GM10266 (cell line): ENCODE results near the gene ART1.

ENCODE experiments used
- DNase-seq: peaks from one replicate; pipeline ENCODE4 v3.0.0; 2012; ENCODE audit errors: extremely low spot score
- CTCF ChIP-seq: IDR thresholded peaks from 2 replicates; pipeline ENCODE4 v1.5.1; 2012; ENCODE audit warnings: mild to moderate bottlenecking, low read depth; ENCODE audit not compliant: control insufficient read depth, insufficient read depth; ENCODE audit errors: missing control alignments

Gene ART1

GRCh38 chr11:3622521-3622920 lies 22.4 kb upstream of the ART1 start:
- TF ChIP-seq CTCF: no peak
- DNase-seq: no peak

GRCh38 chr11:3623121-3623520 lies 21.8 kb upstream of the ART1 start:
- no peak for TF ChIP-seq CTCF
- DNase-seq: no peak

GRCh38 chr11:3623767-3624458 lies 21.0 kb upstream of the ART1 start:
- DNase-seq: no peak
- TF ChIP-seq CTCF: no peak

GRCh38 chr11:3626250-3626960 lies 18.5 kb upstream of the ART1 start:
- no peak for TF ChIP-seq CTCF
- DNase-seq: no peak

DNA sequence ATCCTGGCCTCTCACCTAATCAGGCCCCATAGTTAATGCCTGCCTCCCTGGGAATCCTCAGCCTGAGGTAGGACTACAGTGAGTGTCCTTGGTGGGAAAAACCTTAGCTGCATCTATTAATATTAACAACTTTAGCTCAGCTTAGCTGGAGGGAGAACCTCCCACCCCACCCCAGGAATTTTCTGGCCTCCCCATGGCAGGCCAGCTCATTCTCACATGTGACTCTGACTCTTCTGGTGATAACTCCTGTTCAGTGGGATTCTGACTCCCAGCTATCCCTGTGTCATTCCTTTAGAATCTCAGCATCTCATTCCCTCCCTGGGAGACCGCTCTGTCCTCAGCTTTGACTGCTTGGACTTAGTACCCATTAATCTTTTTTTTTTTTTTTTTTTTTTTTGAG lies 17.6 kb upstream of the ART1 start:
- no peak for DNase-seq

DNA sequence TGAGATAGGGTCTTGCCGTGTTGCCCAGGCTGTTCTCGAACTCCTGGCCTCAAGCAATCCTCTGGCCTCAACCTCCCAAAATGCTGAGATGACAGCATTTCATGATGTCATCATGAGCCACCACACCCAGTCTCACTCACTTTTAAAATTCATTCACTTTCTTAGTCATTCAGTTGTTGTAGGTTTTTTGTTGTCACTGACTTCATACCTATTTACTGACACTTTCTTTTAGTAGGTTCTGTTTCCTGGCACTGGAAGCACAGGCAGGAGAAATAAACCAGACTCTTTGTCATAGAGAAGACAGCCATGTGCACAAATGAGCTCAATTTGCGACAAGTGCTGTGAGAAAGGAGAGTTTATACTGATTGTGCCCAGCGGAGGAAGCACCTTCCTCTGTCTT lies 13.6 kb upstream of the ART1 start:
- no peak for TF ChIP-seq CTCF
- DNase-seq: no peak

More for the DNA sequence above, 17.6 kb upstream of the ART1 start:
- no peak for TF ChIP-seq CTCF

DNA sequence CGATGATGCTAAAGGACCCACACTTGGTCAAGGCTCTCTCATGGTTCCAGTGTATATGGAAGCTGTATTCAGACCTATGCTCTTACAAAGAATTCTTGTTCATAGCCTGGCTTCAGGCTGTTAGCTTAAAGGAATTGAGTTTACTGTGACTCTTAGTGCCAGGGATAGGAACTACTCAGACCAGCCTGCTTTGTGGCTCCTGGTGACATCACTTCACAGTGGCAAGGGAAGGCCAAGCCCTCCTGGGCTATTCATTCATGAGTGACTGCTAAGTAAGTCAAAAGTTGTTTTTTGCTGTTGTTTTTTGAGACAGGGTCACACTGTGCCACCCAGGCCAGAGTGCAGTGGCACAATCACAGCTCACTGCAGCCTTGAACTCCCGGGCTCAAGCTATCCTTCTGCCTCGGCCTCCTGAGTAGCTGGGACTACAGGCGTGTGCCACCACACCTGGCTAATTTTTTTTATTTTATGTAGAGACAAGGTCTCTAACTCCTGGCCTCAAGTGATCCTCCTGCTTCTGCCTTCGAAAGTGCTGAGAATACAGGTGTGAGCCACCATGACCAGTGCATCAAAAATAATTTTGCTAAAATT lies 12.8 kb upstream of the ART1 start:
- no peak for TF ChIP-seq CTCF

More for the DNA sequence above, 12.8 kb upstream of the ART1 start:
- no peak for DNase-seq
